ENCODE measurements around the gene HEMGN.

GRCh38 chr9:97919217-97919813, 18.7 kb downstream of the HEMGN start:
- no peak for TF ChIP-seq CTCF (IDR thresholded peaks at IDR 0.05)
- no peak for TF ChIP-seq EZH2 (IDR thresholded peaks at IDR 0.05; ENCODE audit: borderline replicate concordance, insufficient read depth, low read depth, low read length, poor library complexity, severe bottlenecking)
